Superior temporal gyrus (tissue), 1 donor: ENCODE results near the gene OAF.

ENCODE experiments used
- DNase-seq: peaks from one replicate; pipeline ENCODE4 v3.0.0-alpha.2; 2016; ENCODE audit errors: extremely low spot score

OAF gene

GRCh38 chr11:120183701-120184141, 27.1 kb upstream of the OAF start:
- no peak for DNase-seq

- no peak for DNase-seq
These were observed 26.4 kb upstream of the OAF start for GRCh38 chr11:120184371-120184945.

- DNase-seq, result no peak
These were observed 25.7 kb upstream of the OAF start for GRCh38 chr11:120184946-120185705.

- DNase-seq, result no peak
These were observed 25.0 kb upstream of the OAF start for GRCh38 chr11:120185706-120186455.

GRCh38 chr11:120186456-120186773, 24.4 kb upstream of the OAF start:
- no peak for DNase-seq

- no peak for DNase-seq
These were observed 23.8 kb upstream of the OAF start for GRCh38 chr11:120186774-120187591.

GRCh38 chr11:120188371-120188770, 22.5 kb upstream of the OAF start:
- DNase-seq, result no peak

- no peak for DNase-seq
These were observed 21.9 kb upstream of the OAF start for GRCh38 chr11:120188811-120189455.

GRCh38 chr11:120191058-120191457, 19.8 kb upstream of the OAF start:
- DNase-seq, result no peak

- DNase-seq, result no peak
These were observed 17.8 kb upstream of the OAF start for GRCh38 chr11:120192831-120193625.

- DNase-seq, result no peak
These were observed 16.7 kb upstream of the OAF start for GRCh38 chr11:120194166-120194565.

- DNase-seq, result no peak
These were observed 15.1 kb upstream of the OAF start for GRCh38 chr11:120195601-120196320.

- no peak for DNase-seq
These were observed 14.0 kb upstream of the OAF start for GRCh38 chr11:120196826-120197225.

- DNase-seq, result no peak
These were observed 13.5 kb upstream of the OAF start for GRCh38 chr11:120197251-120197891.

GRCh38 chr11:120197977-120198376, 12.9 kb upstream of the OAF start:
- DNase-seq, result no peak

GRCh38 chr11:120198403-120198786, 12.4 kb upstream of the OAF start:
- DNase-seq, result no peak

- no peak for DNase-seq
These were observed 11.9 kb upstream of the OAF start for GRCh38 chr11:120198787-120199469.

- DNase-seq, result no peak
These were observed 11.2 kb upstream of the OAF start for GRCh38 chr11:120199613-120200012.

- no peak for DNase-seq
These were observed 10.2 kb upstream of the OAF start for GRCh38 chr11:120200677-120201076.
